Naive B cell (primary cell): ENCODE results near the gene AP1M1. TPM values are rescaled to one million over a fixed set of nuclear protein-coding genes. Genes with fewer than 3 reads are reported as not detected.
A peak's percentile ranks its signal among the peaks of the same experiment; 100 is the strongest.

Experiments
- ATAC-seq, 2 donors: fragments of 150-1000 bp; cut with Tn5 transposase; 2 replicates each; pipeline ENCODE4 v1.10.0; 2021; ENCODE audit warnings: low read depth in 2 of 2, mild to moderate bottlenecking in 2 of 2, moderate library complexity in 2 of 2
- DNase-seq: peaks from one replicate; pipeline ENCODE4 v3.0.0; 2022
- H3K27ac Mint-ChIP-seq, 6 donors: one replicate each; pipeline ENCODE4 v1.8.0; 2020 to 2022; ENCODE audit warnings: mild to moderate bottlenecking in 6 of 6, mixed read lengths in 6 of 6, moderate library complexity in 5 of 6, inconsistent platforms in 2 of 6
- H3K27me3 Mint-ChIP-seq, 3 donors: one replicate each; pipeline ENCODE4 v1.8.0; 2021 to 2022; ENCODE audit warnings: mixed read lengths in 3 of 3, mild to moderate bottlenecking in 1 of 3
- H3K36me3 Mint-ChIP-seq, 2 donors: one replicate each; pipeline ENCODE4 v1.8.0; 2020 to 2022; ENCODE audit warnings: mixed read lengths in 2 of 2, inconsistent platforms in 1 of 2, mild to moderate bottlenecking in 1 of 2
- H3K4me1 Mint-ChIP-seq, 3 donors: one replicate each; pipeline ENCODE4 v1.8.0; 2020 to 2022; ENCODE audit warnings: mixed read lengths in 3 of 3, inconsistent platforms in 1 of 3, mild to moderate bottlenecking in 1 of 3, moderate library complexity in 1 of 3
- H3K4me3 Mint-ChIP-seq, 8 donors: one replicate each; pipeline ENCODE4 v1.8.0; 2020 to 2022; ENCODE audit warnings: mild to moderate bottlenecking in 8 of 8, mixed read lengths in 8 of 8, moderate library complexity in 8 of 8, inconsistent platforms in 2 of 8
- H3K9me3 Mint-ChIP-seq, 7 donors: one replicate each; pipeline ENCODE4 v1.8.0; 2020 to 2022; ENCODE audit warnings: mixed read lengths in 7 of 7, mild to moderate bottlenecking in 5 of 7, inconsistent platforms in 2 of 7, moderate library complexity in 1 of 7
- polyA plus RNA-seq, 6 donors: library from polyadenylated mRNA; unstranded; fragments of 300-500 nt; fragmentation: Illumina TruSeq; gene quantifications; one replicate each; pipeline ENCODE4 v1.2.3, GENCODE V29; 2021; ENCODE audit warnings: low read depth in 6 of 6

Gene AP1M1
- polyA plus RNA-seq, 6 donors from 2014 or later = 121 to 135 (median 122) TPM

DNA sequence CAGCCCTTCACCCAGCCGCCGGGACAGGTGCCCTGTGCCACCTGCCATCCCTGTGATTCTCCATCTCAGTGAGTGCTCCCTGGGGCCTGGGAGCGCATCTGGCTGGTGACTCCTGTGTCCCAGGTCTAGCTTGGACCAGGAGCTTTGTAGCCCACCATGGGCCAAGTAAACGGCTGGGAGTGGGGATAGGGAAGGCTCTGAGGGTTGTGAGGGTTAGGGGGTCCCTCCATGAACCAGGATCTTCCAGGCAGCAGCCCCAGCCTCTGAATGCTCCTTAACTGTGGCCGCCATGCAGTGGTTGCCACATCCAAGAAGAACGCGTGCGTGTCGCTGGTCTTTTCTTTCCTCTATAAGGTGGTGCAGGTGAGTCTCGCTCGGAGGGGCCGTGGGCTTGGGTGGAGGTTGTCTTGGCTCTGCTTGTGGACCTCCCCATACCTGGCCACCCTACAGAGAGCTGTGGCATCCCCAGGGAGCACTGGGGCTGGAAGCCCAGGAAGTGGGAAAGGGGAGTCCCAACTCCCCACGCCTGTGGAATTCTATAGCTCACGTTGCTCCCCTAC, 8.4 kb downstream of the AP1M1 start:
- Mint-ChIP-seq H3K27me3 (no peaks in the 10 kb centered on the region), H3K4me3 (no peak overlapping the region), H3K4me1 (peaks cover 20 to 33% (median 22%) of the 10 kb centered on the region in 3 donors), H3K27ac (peak overlapping the region in 3 of 6 donors; percentile 81 to 82 (median 82)), H3K36me3 (peaks cover 18 to 32% of the 10 kb centered on the region in 2 donors), H3K9me3 (no peaks in the 10 kb centered on the region)
- ATAC-seq = no peak
- no peak for DNase-seq

DNA sequence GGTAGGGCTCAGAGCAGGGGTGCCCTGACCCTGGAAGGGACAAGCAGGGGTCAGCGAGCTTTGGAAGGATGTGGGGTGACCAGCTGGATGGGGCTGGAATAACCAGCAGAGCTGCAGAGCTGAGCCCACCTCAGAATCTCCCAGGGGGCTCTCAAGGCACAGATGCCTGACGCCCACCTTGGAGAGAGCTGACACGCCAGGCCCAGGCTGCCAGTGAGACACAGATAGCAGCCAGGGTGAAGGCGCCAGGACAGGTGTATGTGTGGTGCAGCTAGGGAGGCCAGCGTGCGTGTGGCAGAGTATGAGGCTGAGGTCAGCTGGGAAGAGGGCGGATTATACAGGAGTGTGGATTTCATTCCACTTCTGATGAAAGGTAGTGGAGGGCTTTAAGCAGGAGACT, 8.9 kb downstream of the AP1M1 start:
- H3K4me1 Mint-ChIP-seq = peaks cover 20 to 31% (median 21%) of the 10 kb centered on the region in 3 donors
- no peak overlapping the region for H3K4me3 Mint-ChIP-seq
- H3K36me3 Mint-ChIP-seq = peaks cover 21 to 32% of the 10 kb centered on the region in 2 donors
- no peaks in the 10 kb centered on the region for H3K9me3 Mint-ChIP-seq
- H3K27me3 Mint-ChIP-seq = no peaks in the 10 kb centered on the region
- no peak for ATAC-seq
- peak overlapping the region in 3 of 6 donors; percentile 81 to 83 (median 82) for H3K27ac Mint-ChIP-seq
- DNase-seq = no peak

GRCh38 chr19:16207063-16207462, 9.4 kb downstream of the AP1M1 start:
- H3K4me3 Mint-ChIP-seq = no peak overlapping the region
- H3K36me3 Mint-ChIP-seq = peaks cover 25 to 32% of the 10 kb centered on the region in 2 donors
- ATAC-seq (no peak), DNase-seq (no peak)
- peaks cover 21 to 31% (median 21%) of the 10 kb centered on the region in 3 donors for H3K4me1 Mint-ChIP-seq
- H3K9me3 Mint-ChIP-seq = no peaks in the 10 kb centered on the region
- H3K27ac Mint-ChIP-seq = peak overlapping the region in 2 of 6 donors; percentile 23 to 82
- no peaks in the 10 kb centered on the region for H3K27me3 Mint-ChIP-seq

GRCh38 chr19:16207490-16208025, 9.8 kb downstream of the AP1M1 start:
- no peaks in the 10 kb centered on the region for H3K27me3 Mint-ChIP-seq
- H3K4me3 Mint-ChIP-seq = peak overlapping the region in 1 of 8 donors; percentile 29
- peaks cover 19 to 32% (median 24%) of the 10 kb centered on the region in 3 donors for H3K4me1 Mint-ChIP-seq
- H3K36me3 Mint-ChIP-seq = peaks cover 30 to 31% of the 10 kb centered on the region in 2 donors
- DNase-seq = no peak
- ATAC-seq = no peak
- peak overlapping the region in 1 of 6 donors; percentile 77 for H3K27ac Mint-ChIP-seq
- H3K9me3 Mint-ChIP-seq = no peaks in the 10 kb centered on the region

DNA sequence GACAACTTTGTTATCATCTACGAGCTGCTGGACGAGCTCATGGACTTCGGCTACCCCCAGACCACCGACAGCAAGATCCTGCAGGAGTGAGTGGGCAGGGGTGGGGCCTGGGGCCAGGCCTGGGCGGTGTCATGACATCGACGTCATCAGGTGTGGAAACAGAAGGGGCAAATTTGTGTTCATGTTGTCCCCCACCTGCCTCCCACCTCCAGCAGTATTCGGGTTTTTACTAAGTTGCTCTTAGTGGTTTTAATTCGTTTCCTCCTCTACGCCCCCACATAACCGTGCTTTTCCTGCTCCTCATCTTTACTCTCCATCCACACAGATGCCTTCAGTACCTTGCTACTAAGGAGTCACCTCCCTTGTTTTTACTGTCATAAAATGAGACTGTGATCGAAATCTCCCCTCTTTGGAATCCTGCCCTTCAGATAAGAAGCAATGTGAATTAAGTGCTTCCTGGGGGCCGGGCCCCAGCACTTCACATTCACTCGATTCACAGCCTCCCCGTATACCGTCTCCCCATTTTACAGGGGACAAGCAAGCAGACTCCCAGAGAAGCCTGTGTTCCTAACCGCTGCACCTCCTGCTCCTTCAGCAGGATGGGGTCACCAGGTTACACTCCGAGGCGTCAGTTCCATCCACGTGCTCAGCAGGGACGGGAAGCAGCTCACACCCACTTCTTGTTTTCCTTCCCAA, 10.5 kb downstream of the AP1M1 start:
- Mint-ChIP-seq H3K27ac (peak overlapping the region in 3 of 6 donors; percentile 69 to 87 (median 70)), H3K9me3 (no peaks in the 10 kb centered on the region), H3K36me3 (peaks cover 25 to 33% of the 10 kb centered on the region in 2 donors), H3K27me3 (no peaks in the 10 kb centered on the region), H3K4me1 (peaks cover 15 to 32% (median 22%) of the 10 kb centered on the region in 3 donors), H3K4me3 (no peak overlapping the region)
- DNase-seq = no peak
- ATAC-seq = no peak

DNA sequence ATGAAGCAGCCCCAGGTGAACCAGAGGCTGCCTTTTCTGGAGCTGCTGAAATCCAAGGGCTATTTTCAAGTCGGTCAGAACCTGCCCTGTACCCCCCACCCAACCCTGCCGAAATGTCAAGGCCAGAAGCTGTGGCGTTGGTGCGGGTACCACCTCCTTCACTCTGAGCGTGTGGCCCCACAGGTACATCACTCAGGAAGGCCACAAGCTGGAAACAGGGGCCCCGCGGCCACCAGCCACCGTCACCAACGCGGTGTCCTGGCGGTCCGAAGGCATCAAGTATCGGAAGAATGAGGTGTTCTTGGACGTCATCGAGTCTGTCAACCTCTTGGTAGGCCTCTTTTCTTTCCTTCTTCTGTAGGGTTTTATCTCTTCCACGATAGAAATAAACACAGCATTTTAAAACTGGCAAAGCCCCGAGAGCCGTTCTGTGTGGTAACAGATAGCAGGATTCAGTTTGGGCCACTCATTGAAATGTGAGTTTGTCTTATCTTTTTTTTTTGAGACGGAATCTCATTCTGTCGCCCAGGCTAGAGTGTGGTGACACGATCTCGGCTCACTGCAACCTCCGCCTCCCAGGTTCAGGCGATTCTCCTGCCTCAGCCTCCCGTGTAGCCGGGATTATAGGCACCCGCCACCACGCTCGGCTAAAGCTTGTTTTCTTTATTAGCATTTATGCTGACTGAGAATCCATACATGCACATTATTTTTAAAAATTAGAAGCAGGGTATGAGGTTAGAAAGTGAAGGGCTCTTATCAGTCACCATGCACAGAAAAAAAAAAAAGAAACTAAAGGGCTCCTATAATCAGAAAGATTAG, 11.3 kb downstream of the AP1M1 start:
- Mint-ChIP-seq H3K9me3 (no peaks in the 10 kb centered on the region), H3K36me3 (peaks cover 22 to 33% of the 10 kb centered on the region in 2 donors), H3K4me1 (peaks cover 7 to 25% (median 18%) of the 10 kb centered on the region in 3 donors), H3K27me3 (no peaks in the 10 kb centered on the region), H3K4me3 (no peak overlapping the region), H3K27ac (peak overlapping the region in 3 of 6 donors; percentile 14 to 86 (median 51))
- DNase-seq (no peak), ATAC-seq (no peak)

DNA sequence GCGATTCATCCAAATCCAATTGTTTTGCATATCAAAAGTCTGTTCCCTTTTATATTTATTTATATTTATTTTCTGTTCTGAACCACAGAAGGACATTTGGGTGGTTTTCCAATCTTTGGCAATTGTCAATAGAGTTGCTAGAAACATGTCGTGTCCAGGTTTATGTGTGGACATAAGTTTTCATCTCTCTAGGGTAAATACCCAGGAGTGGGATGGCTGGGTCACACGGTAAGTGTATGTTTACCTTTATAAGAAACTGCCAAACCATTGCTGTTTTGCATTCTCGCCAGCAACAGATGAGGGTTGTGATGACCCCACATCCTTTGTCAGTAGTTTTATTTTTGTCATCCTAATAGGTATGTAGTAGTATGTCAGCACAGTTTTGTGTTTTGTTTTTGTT, 12.5 kb downstream of the AP1M1 start:
- Mint-ChIP-seq H3K27ac (peak overlapping the region in 2 of 6 donors; percentile 27 to 51), H3K36me3 (peaks cover 22 to 33% of the 10 kb centered on the region in 2 donors), H3K27me3 (no peaks in the 10 kb centered on the region), H3K4me3 (no peak overlapping the region), H3K4me1 (peaks cover 11 to 24% (median 18%) of the 10 kb centered on the region in 3 donors), H3K9me3 (no peaks in the 10 kb centered on the region)
- no peak for ATAC-seq
- DNase-seq = no peak

GRCh38 chr19:16213076-16213475, 15.4 kb downstream of the AP1M1 start:
- Mint-ChIP-seq H3K27ac (peak overlapping the region in 3 of 6 donors; percentile 4 to 37 (median 12)), H3K4me3 (no peak overlapping the region), H3K27me3 (no peaks in the 10 kb centered on the region), H3K9me3 (no peaks in the 10 kb centered on the region), H3K4me1 (peaks cover 30 to 35% (median 34%) of the 10 kb centered on the region in 3 donors), H3K36me3 (peaks cover 23 to 34% of the 10 kb centered on the region in 2 donors)
- DNase-seq (no peak), ATAC-seq (no peak)

DNA sequence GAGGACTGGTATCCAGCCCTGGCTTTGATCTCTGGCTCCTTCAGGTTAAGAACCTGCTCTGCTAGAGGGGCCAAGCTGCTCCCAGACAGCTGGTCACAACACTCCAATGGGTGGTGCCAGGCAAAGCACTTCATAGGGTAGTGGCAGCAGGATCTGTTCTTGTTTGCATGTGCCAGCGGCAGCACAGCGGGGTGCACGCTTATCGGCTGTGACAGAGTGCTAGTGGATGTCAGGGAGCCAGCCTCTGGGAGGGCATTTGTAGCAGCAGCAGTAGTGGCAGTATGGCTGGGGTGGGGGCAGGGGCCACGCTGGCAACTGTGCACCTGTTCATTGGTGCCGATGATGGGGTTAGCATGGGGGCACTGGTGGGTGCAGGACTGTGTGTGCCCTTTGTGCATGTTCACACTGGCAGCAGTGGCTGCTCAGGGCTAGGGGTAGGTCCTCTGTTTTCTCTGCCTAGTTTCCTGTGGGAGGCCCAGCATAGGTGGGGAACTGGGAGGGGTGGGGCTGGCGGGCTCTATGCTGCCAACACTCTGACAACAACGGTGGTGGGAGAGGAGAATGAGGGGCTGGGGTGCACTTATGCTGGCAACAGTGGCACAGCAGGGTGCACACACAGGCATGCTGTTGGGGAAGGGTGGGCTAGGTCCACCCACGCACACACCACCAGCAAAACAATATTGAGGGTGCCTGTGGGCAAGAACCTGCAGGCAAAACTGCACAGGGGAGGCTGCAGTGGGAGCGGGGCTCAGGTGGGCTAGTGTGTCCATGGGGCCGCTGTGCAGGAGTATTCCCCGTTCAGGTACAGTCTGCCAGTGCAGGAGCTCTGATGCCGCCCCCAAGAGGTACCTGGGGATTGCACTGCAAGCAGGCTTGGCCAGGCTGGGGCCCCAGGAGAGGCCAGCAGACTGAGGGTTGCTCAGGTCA, 19.3 kb downstream of the AP1M1 start:
- peak overlapping the region; percentile 84 to 96 (median 87) for H3K27ac Mint-ChIP-seq
- H3K9me3 Mint-ChIP-seq = peaks cover 0 to 26% (median 21%) of the 10 kb centered on the region in 7 donors
- peak overlapping the region in 7 of 8 donors; percentile 15 to 81 (median 68) for H3K4me3 Mint-ChIP-seq
- DNase-seq (no peak), ATAC-seq (peak; percentile 18 to 20)
- peaks cover 16 to 17% of the 10 kb centered on the region in 2 donors for H3K36me3 Mint-ChIP-seq
- no peaks in the 10 kb centered on the region for H3K27me3 Mint-ChIP-seq
- H3K4me1 Mint-ChIP-seq = peaks cover 41 to 53% (median 43%) of the 10 kb centered on the region in 3 donors

DNA sequence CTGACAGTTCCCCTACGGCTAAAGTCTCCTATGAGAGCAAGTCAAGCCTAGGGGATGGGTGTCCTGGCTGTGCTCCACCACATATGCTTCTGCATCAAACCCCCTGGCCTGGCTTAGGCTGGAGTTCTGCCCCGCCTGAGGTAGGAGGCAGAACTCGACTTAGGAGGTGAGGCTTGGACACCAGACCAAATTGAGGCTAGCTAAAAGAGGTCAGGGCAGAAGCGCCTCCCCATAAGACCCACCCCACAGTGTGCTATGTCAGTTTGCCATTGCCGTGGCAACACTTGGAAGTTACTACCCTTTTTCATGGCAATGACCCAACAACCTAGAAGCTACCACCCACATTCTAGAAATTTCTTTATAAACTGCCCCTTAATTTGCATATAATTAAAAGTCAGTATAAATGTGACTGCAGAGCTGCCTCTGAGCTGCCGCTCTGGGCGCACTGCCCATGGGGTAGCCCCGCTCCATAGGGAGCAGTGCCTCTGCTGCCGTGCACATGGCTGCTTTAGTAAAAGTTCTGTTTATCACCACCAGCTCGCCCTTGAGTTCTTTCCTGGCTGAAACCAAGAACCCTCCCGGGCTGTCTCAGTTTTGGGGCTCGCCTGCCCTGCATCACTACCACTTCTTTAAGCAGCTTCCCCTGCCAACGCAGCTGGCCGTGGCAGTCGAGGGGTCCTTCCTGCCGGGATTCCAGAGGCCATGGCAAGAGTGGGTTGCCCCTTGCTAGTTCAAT, 20.2 kb downstream of the AP1M1 start:
- Mint-ChIP-seq H3K27ac (peak overlapping the region in 5 of 6 donors; percentile 56 to 90 (median 85)), H3K36me3 (peaks cover 11 to 24% of the 10 kb centered on the region in 2 donors), H3K9me3 (peaks cover 0 to 33% (median 21%) of the 10 kb centered on the region in 7 donors), H3K4me3 (peak overlapping the region in 5 of 8 donors; percentile 10 to 79 (median 53)), H3K27me3 (no peaks in the 10 kb centered on the region), H3K4me1 (peaks cover 34 to 48% (median 35%) of the 10 kb centered on the region in 3 donors)
- ATAC-seq (peak in 1 of 2 donors; percentile 44), DNase-seq (no peak)

DNA sequence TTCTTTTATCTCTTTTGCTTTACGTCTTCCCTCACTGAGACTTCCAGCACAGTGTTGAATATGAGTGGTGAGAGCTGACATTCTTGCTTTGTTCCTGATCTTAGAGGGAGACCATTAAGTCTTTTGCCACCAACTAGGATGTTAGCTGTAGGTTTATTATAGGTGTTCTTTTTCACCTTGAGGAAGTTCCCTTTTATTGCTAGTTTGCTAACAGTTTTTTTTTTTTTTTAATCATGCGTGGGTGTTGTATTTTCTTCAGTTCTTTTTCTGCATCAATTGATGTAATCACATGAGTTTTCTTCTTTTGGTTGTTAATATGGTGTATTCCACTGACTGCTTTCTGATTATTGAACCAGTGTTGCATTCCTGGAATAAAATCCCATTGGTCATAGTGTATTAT, 21.1 kb downstream of the AP1M1 start:
- Mint-ChIP-seq H3K36me3 (peaks cover 15 to 34% of the 10 kb centered on the region in 2 donors), H3K4me3 (peak overlapping the region; percentile 4 to 83 (median 52))

More for the DNA sequence above, 21.1 kb downstream of the AP1M1 start:
- ATAC-seq (peak; percentile 67 to 68), DNase-seq (peak; percentile 41)
- H3K27me3 Mint-ChIP-seq = no peaks in the 10 kb centered on the region
- H3K4me1 Mint-ChIP-seq = peaks cover 30 to 48% (median 31%) of the 10 kb centered on the region in 3 donors
- peak overlapping the region; percentile 89 to 94 (median 93) for H3K27ac Mint-ChIP-seq
- H3K9me3 Mint-ChIP-seq = peaks cover 0 to 37% (median 21%) of the 10 kb centered on the region in 7 donors
